NCI-H2081 treated with DMSO at 0.1 percent for 48 hours (cell line): Measurements from ENCODE around the gene TTLL3.
"Not testable (repeated sequence)": the region's sequence is repeated elsewhere in the genome, so short reads cannot be mapped to it uniquely, and the experiment has no call there.

Experiments used
- DNase-seq: peaks from one replicate; lab custom pipeline; 2025; lab: John Stamatoyannopoulos, UW

The TTLL3 gene

GRCh38 chr3:9872067-9872466, 62.0 kb downstream of the TTLL3 start:
- DNase-seq: not testable (repeated sequence)

GRCh38 chr3:9875448-9875847, 65.4 kb downstream of the TTLL3 start:
- no peak for DNase-seq

GRCh38 chr3:9876255-9876654, 66.2 kb downstream of the TTLL3 start:
- not testable (repeated sequence) for DNase-seq

- DNase-seq: no peak
These were observed 66.9 kb downstream of the TTLL3 start for GRCh38 chr3:9876991-9877390.

- DNase-seq: no peak
These were observed 68.6 kb downstream of the TTLL3 start for GRCh38 chr3:9878700-9879099.

GRCh38 chr3:9879830-9880549, 69.9 kb downstream of the TTLL3 start, which contains the start of gene CIDEC:
Gene CIDEC (minus strand): TSS chr3:9880253. CDS start chr3:9878486, 1,767 bp downstream.
- DNase-seq: no peak

GRCh38 chr3:9881441-9881840, 71.4 kb downstream of the TTLL3 start:
- DNase-seq: no peak

GRCh38 chr3:9883706-9884554, 73.9 kb downstream of the TTLL3 start:
- no peak for DNase-seq

- DNase-seq: no peak
These were observed 74.6 kb downstream of the TTLL3 start for GRCh38 chr3:9884555-9885165.
